Keratinocyte (primary cell): ENCODE measurements around the gene METAP1. TPM values are rescaled to one million over a fixed set of nuclear protein-coding genes. Genes with fewer than 3 reads are reported as not detected.

Experiments used
- DNase-seq: peaks from one replicate; pipeline ENCODE4 v3.0.0-alpha.2; 2011; ENCODE audit warnings: low read depth, missing footprints, low spot score
- FAIRE-seq: peaks from 2 replicates; lab custom pipeline; 2011; peaks lifted over from hg19 to GRCh38; lab: Jason Lieb, UNC
- H2AFZ ChIP-seq: 2 replicates; pipeline ENCODE4 v1.6.0; 2012; ENCODE audit warnings: low read length, control low read depth, inconsistent platforms; ENCODE audit not compliant: control insufficient read depth
- H3K27ac ChIP-seq: 2 replicates; pipeline ENCODE4 v1.5.1; 2011; ENCODE audit warnings: low read length; ENCODE audit not compliant: control insufficient read depth, insufficient read depth
- H3K27me3 ChIP-seq: 3 replicates; pipeline ENCODE4 v1.6.0; 2011; ENCODE audit warnings: low read length; ENCODE audit not compliant: control insufficient read depth, insufficient read depth; ENCODE audit errors: extremely low read depth
- H3K36me3 ChIP-seq, 2 experiments: 2 replicates in 1 of 2; 3 replicates in 1 of 2; pipeline ENCODE4 v1.5.1; 2011; ENCODE audit warnings: low read length in 2 of 2, mild to moderate bottlenecking in 1 of 2; ENCODE audit not compliant: control insufficient read depth in 2 of 2, insufficient read depth in 2 of 2; ENCODE audit errors: extremely low read depth in 1 of 2
- H3K4me1 ChIP-seq: 3 replicates; pipeline ENCODE4 v1.5.1; 2011; ENCODE audit warnings: low read length; ENCODE audit not compliant: control insufficient read depth, insufficient read depth; ENCODE audit errors: extremely low read depth
- H3K4me2 ChIP-seq: 3 replicates; pipeline ENCODE4 v1.6.0; 2011; ENCODE audit warnings: low read depth, low read length; ENCODE audit not compliant: control insufficient read depth, insufficient read depth; ENCODE audit errors: extremely low read depth
- H3K4me3 ChIP-seq, 3 experiments: fragments of 200-600 bp in 1 of 3; sonication (generic) in 1 of 3; 2 replicates in 2 of 3; 3 replicates in 1 of 3; pipeline ENCODE4 v1.5.1; 2011 to 2016; ENCODE audit warnings: low read length in 3 of 3, mild to moderate bottlenecking in 3 of 3, control low read depth in 2 of 3, inconsistent platforms in 1 of 3, low read depth in 1 of 3, mixed read lengths in 1 of 3, mixed run types in 1 of 3, moderate library complexity in 1 of 3; ENCODE audit not compliant: control insufficient read depth in 2 of 3, insufficient read depth in 2 of 3; ENCODE audit errors: extremely low read depth in 1 of 3
- H3K79me2 ChIP-seq: 2 replicates; pipeline ENCODE4 v1.6.0; 2012; ENCODE audit warnings: low read length; ENCODE audit not compliant: control insufficient read depth, insufficient read depth
- H3K9ac ChIP-seq: 3 replicates; pipeline ENCODE4 v1.6.0; 2011; ENCODE audit warnings: low read length; ENCODE audit not compliant: control insufficient read depth, insufficient read depth; ENCODE audit errors: extremely low read depth
- H3K9me1 ChIP-seq: 3 replicates; pipeline ENCODE4 v1.6.0; 2011; ENCODE audit warnings: low read length; ENCODE audit not compliant: control insufficient read depth, insufficient read depth; ENCODE audit errors: extremely low read depth
- H3K9me3 ChIP-seq: 2 replicates; pipeline ENCODE4 v1.5.1; 2012; ENCODE audit warnings: low read depth, low read length; ENCODE audit not compliant: control insufficient read depth
- H4K20me1 ChIP-seq: 3 replicates; pipeline ENCODE4 v1.6.0; 2011; ENCODE audit warnings: low read length; ENCODE audit not compliant: control insufficient read depth, insufficient read depth; ENCODE audit errors: extremely low read depth
- EZH2 ChIP-seq: IDR thresholded peaks from one replicate; pipeline ENCODE4 v1.6.1; 2012; ENCODE audit warnings: inconsistent platforms, mild to moderate bottlenecking, low read length, moderate library complexity
- dilution Hi-C: fragments of 300-500 bp; cut with MboI; formaldehyde crosslinking; loops from one replicate; pipeline ENCODE4 v1.7.0; 2020; ENCODE audit warnings: low sequenced_read_pairs; ENCODE audit not compliant: extremely low pct_ligation_motif_present
- polyA plus RNA-seq, 5 experiments: library from polyadenylated mRNA; depleted of rRNA in 3 of 5; stranded (reverse) in 3 of 5; stranded (forward) in 1 of 5; unstranded in 1 of 5; fragments of >200 nt; gene quantifications; 1 replicate in 1 of 5; 2 replicates in 3 of 5; 3 replicates in 1 of 5; pipeline versions ENCODE4 v1.2.1 to v1.2.3, GENCODE V29; 2011 to 2012; ENCODE audit warnings: missing spikeins in 2 of 5, low read depth in 1 of 5, low replicate concordance in 1 of 5
- TF ChIP-seq, protein P1 (sequence below), 3 experiments: IDR thresholded peaks in 1 of 3; conservative IDR thresholded peaks in 1 of 3; optimal IDR thresholded peaks in 1 of 3; 2 replicates in 2 of 3; 3 replicates in 1 of 3; pipeline versions ENCODE3 to v1.5.1; 2011; ENCODE audit warnings: low read length in 3 of 3, mild to moderate bottlenecking in 3 of 3, moderate library complexity in 2 of 3, control low read depth in 1 of 3, inconsistent platforms in 1 of 3; ENCODE audit not compliant: insufficient read depth in 2 of 3; ENCODE audit errors: extremely low read depth in 1 of 3

METAP1 gene
- polyA plus RNA-seq, 1 donor (not counting 4 experiments of a cell fraction or from before 2014, with no cell fraction given), result 89.4 TPM

DNA sequence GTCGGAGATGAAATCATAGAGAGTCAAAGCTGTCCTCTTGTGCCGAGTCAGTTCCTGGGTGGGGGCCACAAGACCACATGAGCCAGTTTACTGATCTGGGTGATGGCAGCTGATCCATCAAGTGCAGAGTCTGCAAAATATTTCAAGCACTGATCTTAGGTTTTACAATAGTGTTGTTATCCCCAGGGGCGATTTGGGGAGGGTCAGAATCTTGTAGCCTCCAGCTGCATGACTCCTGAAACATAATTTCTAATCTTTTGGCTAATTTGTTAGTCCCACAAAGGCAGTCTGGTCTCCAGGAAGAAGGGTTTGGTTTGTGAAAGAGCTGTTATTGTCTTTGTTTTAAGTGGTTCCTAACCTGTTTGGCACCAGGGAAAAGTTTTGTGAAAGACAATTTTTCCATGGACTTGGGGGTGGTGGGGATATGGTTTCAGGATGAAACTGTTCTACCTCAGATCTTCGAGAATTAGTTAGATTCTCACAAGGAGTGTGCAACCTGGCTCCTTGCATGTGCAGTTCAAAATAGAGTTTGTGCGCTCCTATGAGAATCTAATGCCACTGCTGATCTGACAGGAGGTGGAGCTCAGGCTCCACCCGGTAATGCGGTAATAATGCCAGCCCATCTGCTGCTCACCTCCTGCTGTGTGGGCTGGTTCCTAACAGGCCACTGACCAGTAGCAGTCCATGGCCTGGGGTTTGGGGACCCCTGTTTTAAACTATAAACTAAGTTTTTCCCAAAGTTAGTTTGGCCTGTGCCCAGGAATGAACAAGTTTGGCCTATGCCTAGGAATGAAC lies 29.2 kb downstream of the METAP1 start:
- H3K4me1 ChIP-seq, result peaks cover 15% of the 10 kb centered on the region
- dilution Hi-C loops, result no loop called here
- no peak overlapping the region for H3K9ac ChIP-seq
- peaks cover 4% of the 10 kb centered on the region for H4K20me1 ChIP-seq
- no peak overlapping the region for H3K4me3 ChIP-seq
- no peak overlapping the region for H2AFZ ChIP-seq
- no peaks in the 10 kb centered on the region for H3K9me3 ChIP-seq
- no peaks in the 10 kb centered on the region for H3K9me1 ChIP-seq
- FAIRE-seq, result peak; percentile 60
- peaks cover 94% of the 10 kb centered on the region for H3K79me2 ChIP-seq
- DNase-seq, result no peak
- no peak overlapping the region for H3K4me2 ChIP-seq
- no peak overlapping the region for H3K27ac ChIP-seq
- H3K27me3 ChIP-seq, result no peaks in the 10 kb centered on the region
- TF ChIP-seq, protein P1, sequence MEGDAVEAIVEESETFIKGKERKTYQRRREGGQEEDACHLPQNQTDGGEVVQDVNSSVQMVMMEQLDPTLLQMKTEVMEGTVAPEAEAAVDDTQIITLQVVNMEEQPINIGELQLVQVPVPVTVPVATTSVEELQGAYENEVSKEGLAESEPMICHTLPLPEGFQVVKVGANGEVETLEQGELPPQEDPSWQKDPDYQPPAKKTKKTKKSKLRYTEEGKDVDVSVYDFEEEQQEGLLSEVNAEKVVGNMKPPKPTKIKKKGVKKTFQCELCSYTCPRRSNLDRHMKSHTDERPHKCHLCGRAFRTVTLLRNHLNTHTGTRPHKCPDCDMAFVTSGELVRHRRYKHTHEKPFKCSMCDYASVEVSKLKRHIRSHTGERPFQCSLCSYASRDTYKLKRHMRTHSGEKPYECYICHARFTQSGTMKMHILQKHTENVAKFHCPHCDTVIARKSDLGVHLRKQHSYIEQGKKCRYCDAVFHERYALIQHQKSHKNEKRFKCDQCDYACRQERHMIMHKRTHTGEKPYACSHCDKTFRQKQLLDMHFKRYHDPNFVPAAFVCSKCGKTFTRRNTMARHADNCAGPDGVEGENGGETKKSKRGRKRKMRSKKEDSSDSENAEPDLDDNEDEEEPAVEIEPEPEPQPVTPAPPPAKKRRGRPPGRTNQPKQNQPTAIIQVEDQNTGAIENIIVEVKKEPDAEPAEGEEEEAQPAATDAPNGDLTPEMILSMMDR (optimal IDR thresholded peaks at IDR 0.05 in 1 of 3, IDR thresholded peaks at IDR 0.05 in 1 of 3, conservative IDR thresholded peaks at IDR 0.05 in 1 of 3; ENCODE audit: extremely low read depth in 1 of 3, insufficient read depth in 2 of 3, low read length in 3 of 3), result peak in 2 of 3 experiments; percentile 15 to 25
- TF ChIP-seq EZH2, result no peak
- peaks cover 3 to 5% of the 10 kb centered on the region in 2 experiments for H3K36me3 ChIP-seq

DNA sequence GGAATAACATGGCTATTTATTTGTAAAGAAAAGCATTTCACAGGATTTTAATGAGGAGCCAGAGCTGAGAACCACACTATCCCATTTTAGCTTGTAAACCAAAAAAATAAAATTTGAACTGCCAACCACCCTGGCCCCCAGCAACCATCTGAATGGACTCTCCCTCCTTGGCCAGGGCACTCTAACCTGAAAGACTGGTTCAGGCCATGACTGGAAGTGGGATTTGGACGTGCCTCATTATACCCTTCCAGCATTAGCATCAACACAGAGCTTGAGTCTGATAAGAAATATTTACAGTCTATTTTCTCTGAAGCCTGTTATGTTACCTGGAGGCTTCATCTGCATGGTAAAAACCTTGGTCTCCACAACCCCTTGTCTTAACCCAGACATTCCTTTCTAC lies 30.0 kb downstream of the METAP1 start:
- DNase-seq (no peak), FAIRE-seq (no peak)
- no peaks in the 10 kb centered on the region for H3K27me3 ChIP-seq
- TF ChIP-seq, protein P1 (optimal IDR thresholded peaks at IDR 0.05 in 1 of 3, IDR thresholded peaks at IDR 0.05 in 1 of 3, conservative IDR thresholded peaks at IDR 0.05 in 1 of 3; ENCODE audit: extremely low read depth in 1 of 3, insufficient read depth in 2 of 3, low read length in 3 of 3), result no peak
- no peak for TF ChIP-seq EZH2
- peaks cover 94% of the 10 kb centered on the region for H3K79me2 ChIP-seq
- H3K4me1 ChIP-seq, result peaks cover 15% of the 10 kb centered on the region
- no peak overlapping the region for H3K9ac ChIP-seq
- H3K4me2 ChIP-seq, result no peak overlapping the region
- H2AFZ ChIP-seq, result no peak overlapping the region
- dilution Hi-C loops, result no loop called here
- H3K4me3 ChIP-seq, result no peak overlapping the region
- H3K9me1 ChIP-seq, result no peaks in the 10 kb centered on the region
- no peaks in the 10 kb centered on the region for H3K9me3 ChIP-seq
- H3K36me3 ChIP-seq, result peaks cover 5 to 8% of the 10 kb centered on the region in 2 experiments
- H4K20me1 ChIP-seq, result peaks cover 4% of the 10 kb centered on the region
- no peak overlapping the region for H3K27ac ChIP-seq
